Esophagus (tissue), 2 donors: Measurements from ENCODE around the gene METTL25B. TPM values are rescaled to one million over a fixed set of nuclear protein-coding genes. Genes with fewer than 3 reads are reported as not detected.
A peak's percentile ranks its signal among the peaks of the same experiment; 100 is the strongest.

Source experiments
- H3K27ac ChIP-seq, 2 donors: one replicate each; pipeline ENCODE4 v1.5.1; 2013; ENCODE audit warnings: low read depth in 2 of 2, mild to moderate bottlenecking in 2 of 2, inconsistent platforms in 1 of 2, low read length in 1 of 2, moderate library complexity in 1 of 2
- H3K27me3 ChIP-seq, 2 donors: one replicate each; pipeline ENCODE4 v1.6.1; 2013; ENCODE audit warnings: low read length in 2 of 2, control low read depth in 1 of 2, mild to moderate bottlenecking in 1 of 2; ENCODE audit not compliant: insufficient read depth in 2 of 2, control insufficient read depth in 1 of 2
- H3K36me3 ChIP-seq, 2 donors: one replicate each; pipeline ENCODE4 v1.6.1; 2013; ENCODE audit warnings: low read length in 1 of 2; ENCODE audit not compliant: control insufficient read depth in 2 of 2, insufficient read depth in 2 of 2
- H3K4me1 ChIP-seq, 2 donors: one replicate each; pipeline ENCODE4 v1.6.1; 2013; ENCODE audit warnings: low read length in 1 of 2; ENCODE audit not compliant: control insufficient read depth in 2 of 2, insufficient read depth in 2 of 2
- H3K4me3 ChIP-seq, 2 donors: one replicate each; pipeline ENCODE4 v1.5.1; 2013; ENCODE audit warnings: low read length in 2 of 2, mild to moderate bottlenecking in 2 of 2, low read depth in 1 of 2, moderate library complexity in 1 of 2
- H3K9me3 ChIP-seq, 2 donors: one replicate each; pipeline ENCODE4 v1.6.1; 2013; ENCODE audit warnings: mild to moderate bottlenecking in 2 of 2, low read depth in 1 of 2, low read length in 1 of 2, moderate library complexity in 1 of 2; ENCODE audit not compliant: control insufficient read depth in 2 of 2, insufficient read depth in 1 of 2
- WGBS, 2 donors: extraction: QIAGEN DNeasy Blood & Tissue Kit; methylation state at CpG; one replicate each; pipeline ENCODE4 v1.1.7; 2013; 5-methylcytosine and 5-hydroxymethylcytosine counted together
- polyA plus RNA-seq, 2 donors: library from polyadenylated mRNA; stranded (reverse); fragments of 200-250 nt; gene quantifications; one replicate each; pipeline ENCODE4 v1.2.3, GENCODE V29; 2013
- donor health status: healthy with polysubstance abuse.
- donor health status: Bipolar disorder and iron deficiency.

METTL25B gene
- polyA plus RNA-seq, 2 donors = 18.5 to 38.3 TPM

GRCh38 chr1:156721535-156721934, 6.7 kb upstream of the METTL25B start:
- Histone ChIP-seq H3K27me3 (no peaks in the 10 kb centered on the region), H3K9me3 (no peaks in the 10 kb centered on the region), H3K4me3 (no peak overlapping the region), H3K36me3 (peaks cover 19 to 26% of the 10 kb centered on the region in 2 donors), H3K4me1 (peaks cover 0 to 8% of the 10 kb centered on the region in 2 donors), H3K27ac (no peak overlapping the region)
- 80 to 86% methylated on average over 4 of the region's 4 CpGs for WGBS, 2 donors

- H3K27ac ChIP-seq = peak overlapping the region in 1 of 2 donors; percentile 69
- no peaks in the 10 kb centered on the region for H3K9me3 ChIP-seq
- H3K4me3 ChIP-seq = peak overlapping the region; percentile 32 to 99
- peaks cover 21 to 24% of the 10 kb centered on the region in 2 donors for H3K36me3 ChIP-seq
- no peaks in the 10 kb centered on the region for H3K27me3 ChIP-seq
- WGBS, 2 donors = 11 to 12% methylated on average over 18 of the region's 18 CpGs
- peaks cover 3 to 11% of the 10 kb centered on the region in 2 donors for H3K4me1 ChIP-seq
These were observed 2.5 kb upstream of the METTL25B start for GRCh38 chr1:156725683-156726280.

- H3K27ac ChIP-seq = peak overlapping the region in 1 of 2 donors; percentile 28
- no peaks in the 10 kb centered on the region for H3K9me3 ChIP-seq
- peaks cover 15 to 16% of the 10 kb centered on the region in 2 donors for H3K36me3 ChIP-seq
- peak overlapping the region in 1 of 2 donors; percentile 99 for H3K4me3 ChIP-seq
- no peaks in the 10 kb centered on the region for H3K27me3 ChIP-seq
- WGBS, 2 donors = 34 to 35% methylated on average over 15 of the region's 15 CpGs
- peaks cover 3 to 11% of the 10 kb centered on the region in 2 donors for H3K4me1 ChIP-seq
These were observed 1.6 kb upstream of the METTL25B start for GRCh38 chr1:156726549-156727226.

GRCh38 chr1:156727492-156727891, 777 bp upstream of the METTL25B start:
- Histone ChIP-seq H3K36me3 (peaks cover 15 to 16% of the 10 kb centered on the region in 2 donors), H3K4me3 (peak overlapping the region; percentile 92 to 99), H3K4me1 (peaks cover 3 to 11% of the 10 kb centered on the region in 2 donors), H3K27me3 (no peaks in the 10 kb centered on the region), H3K27ac (peak overlapping the region in 1 of 2 donors; percentile 7), H3K9me3 (no peaks in the 10 kb centered on the region)
- 43 to 48% methylated on average over 7 of the region's 7 CpGs for WGBS, 2 donors

- Histone ChIP-seq H3K36me3 (peaks cover 8 to 13% of the 10 kb centered on the region in 2 donors), H3K4me3 (peak within 1 kb of the TSS; percentile 92 to 99), H3K4me1 (peaks cover 3 to 11% of the 10 kb centered on the region in 2 donors), H3K27me3 (no peaks in the 10 kb centered on the region), H3K9me3 (no peaks in the 10 kb centered on the region), H3K27ac (peak within 1 kb of the TSS; percentile 98)
- 1 to 2% methylated on average over 55 to 57 of the region's 57 CpGs for WGBS, 2 donors
These were observed 562 bp downstream of the METTL25B start, which contains the start of gene ISG20L2 for GRCh38 chr1:156728599-156729462. TSS of gene ISG20L2 (minus strand) at chr1:156728766. CDS start at chr1:156727652, 1,114 bp downstream.

- no peak overlapping the region for H3K27ac ChIP-seq
- no peaks in the 10 kb centered on the region for H3K4me1 ChIP-seq
- H3K27me3 ChIP-seq = no peaks in the 10 kb centered on the region
- no peaks in the 10 kb centered on the region for H3K9me3 ChIP-seq
- 93% methylated on average over 20 of the region's 20 CpGs for WGBS, 2 donors
- peaks cover 8 to 32% of the 10 kb centered on the region in 2 donors for H3K36me3 ChIP-seq
- no peak overlapping the region for H3K4me3 ChIP-seq
These were observed 5.8 kb downstream of the METTL25B start for GRCh38 chr1:156733989-156734584.

GRCh38 chr1:156738407-156738806, 10.1 kb downstream of the METTL25B start:
- H3K4me3 ChIP-seq = no peak overlapping the region
- 87 to 95% methylated on average over 10 of the region's 10 CpGs for WGBS, 2 donors
- H3K27ac ChIP-seq = no peak overlapping the region
- H3K9me3 ChIP-seq = no peaks in the 10 kb centered on the region
- H3K4me1 ChIP-seq = no peaks in the 10 kb centered on the region
- H3K36me3 ChIP-seq = peaks cover 13 to 32% of the 10 kb centered on the region in 2 donors
- H3K27me3 ChIP-seq = no peaks in the 10 kb centered on the region

GRCh38 chr1:156738916-156739315, 10.6 kb downstream of the METTL25B start:
- WGBS, 2 donors = 82 to 83% methylated on average over 2 of the region's 2 CpGs
- Histone ChIP-seq H3K4me1 (no peaks in the 10 kb centered on the region), H3K27me3 (no peaks in the 10 kb centered on the region), H3K4me3 (no peak overlapping the region), H3K27ac (no peak overlapping the region), H3K9me3 (no peaks in the 10 kb centered on the region), H3K36me3 (peaks cover 11 to 33% of the 10 kb centered on the region in 2 donors)

- no peaks in the 10 kb centered on the region for H3K4me1 ChIP-seq
- peak overlapping the region; percentile 76 to 79 for H3K4me3 ChIP-seq
- H3K27ac ChIP-seq = peak overlapping the region; percentile 69 to 85
- H3K36me3 ChIP-seq = peaks cover 10 to 38% of the 10 kb centered on the region in 2 donors
- WGBS, 2 donors = 12 to 14% methylated on average over 7 of the region's 7 CpGs
- no peaks in the 10 kb centered on the region for H3K27me3 ChIP-seq
- no peaks in the 10 kb centered on the region for H3K9me3 ChIP-seq
These were observed 12.0 kb downstream of the METTL25B start for GRCh38 chr1:156740237-156740740.
